Stimulated activated naive CD8-positive, alpha-beta T cell treated with anti-CD3 and anti-CD28 coated beads, Interleukin-15, amount 100 ng/mL, for 72 hours (primary cell): ENCODE results near the gene MYBBP1A.

Source experiments
- ATAC-seq: fragments of 150-1000 bp; cut with Tn5 transposase; 2 replicates; pipeline ENCODE4 v1.10.0; 2021; ENCODE audit warnings: mild to moderate bottlenecking, moderate library complexity
- DNase-seq, 2 donors: peaks; one replicate each; pipeline ENCODE4 v3.0.0; 2021 to 2022
- H3K27ac Mint-ChIP-seq, 2 donors: one replicate each; pipeline ENCODE4 v1.8.0; 2022; ENCODE audit warnings: mild to moderate bottlenecking in 2 of 2, mixed read lengths in 2 of 2, moderate library complexity in 2 of 2
- H3K27me3 Mint-ChIP-seq: one replicate; pipeline ENCODE4 v1.8.0; 2022; ENCODE audit warnings: mixed read lengths
- H3K4me1 Mint-ChIP-seq: one replicate; pipeline ENCODE4 v1.8.0; 2022; ENCODE audit warnings: mild to moderate bottlenecking, mixed read lengths
- H3K4me3 Mint-ChIP-seq, 2 donors: one replicate each; pipeline ENCODE4 v1.8.0; 2022; ENCODE audit warnings: mild to moderate bottlenecking in 2 of 2, mixed read lengths in 2 of 2, moderate library complexity in 1 of 2
- H3K9me3 Mint-ChIP-seq, 2 donors: one replicate each; pipeline ENCODE4 v1.8.0; 2022; ENCODE audit warnings: mixed read lengths in 2 of 2

The MYBBP1A gene

GRCh38 chr17:4514779-4515178, 40.4 kb downstream of the MYBBP1A start:
- Mint-ChIP-seq H3K4me3 (no peak overlapping the region), H3K4me1 (peaks cover 11% of the 10 kb centered on the region), H3K27ac (no peak overlapping the region), H3K27me3 (no peaks in the 10 kb centered on the region), H3K9me3 (no peaks in the 10 kb centered on the region)
- ATAC-seq = no peak
- no peak for DNase-seq

GRCh38 chr17:4514206-4514605, 41.0 kb downstream of the MYBBP1A start:
- no peak overlapping the region for H3K4me3 Mint-ChIP-seq
- H3K27ac Mint-ChIP-seq = no peak overlapping the region
- no peak for ATAC-seq
- DNase-seq = no peak
- no peaks in the 10 kb centered on the region for H3K27me3 Mint-ChIP-seq
- peaks cover 16% of the 10 kb centered on the region for H3K4me1 Mint-ChIP-seq
- H3K9me3 Mint-ChIP-seq = no peaks in the 10 kb centered on the region

GRCh38 chr17:4513113-4514032, 41.8 kb downstream of the MYBBP1A start:
- H3K4me3 Mint-ChIP-seq = no peak overlapping the region

GRCh38 chr17:4512156-4513112, 42.8 kb downstream of the MYBBP1A start:
- Mint-ChIP-seq H3K27me3 (no peaks in the 10 kb centered on the region), H3K9me3 (no peaks in the 10 kb centered on the region), H3K27ac (no peak overlapping the region), H3K4me1 (peaks cover 34% of the 10 kb centered on the region), H3K4me3 (no peak overlapping the region)
- ATAC-seq (no peak), DNase-seq (no peak)

More at GRCh38 chr17:4513113-4514032, 41.8 kb downstream of the MYBBP1A start:
- Mint-ChIP-seq H3K9me3 (no peaks in the 10 kb centered on the region), H3K4me1 (peaks cover 25% of the 10 kb centered on the region), H3K27ac (no peak overlapping the region), H3K27me3 (no peaks in the 10 kb centered on the region)
- no peak for ATAC-seq
- DNase-seq = no peak

- DNase-seq (no peak), ATAC-seq (no peak)
- peaks cover 35% of the 10 kb centered on the region for H3K4me1 Mint-ChIP-seq
- no peaks in the 10 kb centered on the region for H3K9me3 Mint-ChIP-seq
- no peaks in the 10 kb centered on the region for H3K27me3 Mint-ChIP-seq
- no peak overlapping the region for H3K4me3 Mint-ChIP-seq
- no peak overlapping the region for H3K27ac Mint-ChIP-seq
Measured at GRCh38 chr17:4511199-4511932, 43.8 kb downstream of the MYBBP1A start.

- Mint-ChIP-seq H3K27me3 (no peaks in the 10 kb centered on the region), H3K27ac (no peak overlapping the region), H3K9me3 (no peaks in the 10 kb centered on the region), H3K4me1 (peaks cover 38% of the 10 kb centered on the region), H3K4me3 (no peak overlapping the region)
- DNase-seq = no peak
- no peak for ATAC-seq
Measured at GRCh38 chr17:4510618-4510941, 44.6 kb downstream of the MYBBP1A start.

GRCh38 chr17:4509923-4510617, 45.1 kb downstream of the MYBBP1A start:
- H3K9me3 Mint-ChIP-seq = no peaks in the 10 kb centered on the region
- no peak overlapping the region for H3K27ac Mint-ChIP-seq
- H3K4me3 Mint-ChIP-seq = no peak overlapping the region
- no peak for ATAC-seq
- no peak for DNase-seq
- no peaks in the 10 kb centered on the region for H3K27me3 Mint-ChIP-seq
- H3K4me1 Mint-ChIP-seq = peaks cover 43% of the 10 kb centered on the region

GRCh38 chr17:4509401-4509800, 45.8 kb downstream of the MYBBP1A start:
- Mint-ChIP-seq H3K27ac (no peak overlapping the region), H3K4me1 (peaks cover 49% of the 10 kb centered on the region), H3K27me3 (no peaks in the 10 kb centered on the region), H3K9me3 (no peaks in the 10 kb centered on the region), H3K4me3 (no peak overlapping the region)
- DNase-seq (peak; percentile 33 to 51), ATAC-seq (peak; percentile 84)

- H3K27me3 Mint-ChIP-seq = no peaks in the 10 kb centered on the region
- ATAC-seq = no peak
- no peaks in the 10 kb centered on the region for H3K9me3 Mint-ChIP-seq
- peaks cover 61% of the 10 kb centered on the region for H3K4me1 Mint-ChIP-seq
- DNase-seq = no peak
- H3K4me3 Mint-ChIP-seq = no peak overlapping the region
- H3K27ac Mint-ChIP-seq = peak overlapping the region in 1 of 2 donors; percentile 75
Measured at GRCh38 chr17:4508207-4508606, 47.0 kb downstream of the MYBBP1A start.

GRCh38 chr17:4507361-4508111, 47.6 kb downstream of the MYBBP1A start:
- H3K27ac Mint-ChIP-seq = peak overlapping the region in 1 of 2 donors; percentile 79
- H3K4me3 Mint-ChIP-seq = no peak overlapping the region
- H3K27me3 Mint-ChIP-seq = peaks cover 5% of the 10 kb centered on the region
- ATAC-seq = no peak
- peaks cover 62% of the 10 kb centered on the region for H3K4me1 Mint-ChIP-seq
- H3K9me3 Mint-ChIP-seq = no peaks in the 10 kb centered on the region
- DNase-seq = no peak

GRCh38 chr17:4506892-4507291, 48.3 kb downstream of the MYBBP1A start:
- Mint-ChIP-seq H3K9me3 (no peaks in the 10 kb centered on the region), H3K4me1 (peaks cover 62% of the 10 kb centered on the region)

GRCh38 chr17:4506175-4506813, 48.9 kb downstream of the MYBBP1A start:
- ATAC-seq (no peak), DNase-seq (no peak)
- no peak overlapping the region for H3K27ac Mint-ChIP-seq
- peaks cover 15% of the 10 kb centered on the region for H3K27me3 Mint-ChIP-seq
- H3K4me3 Mint-ChIP-seq = no peak overlapping the region
- peaks cover 66% of the 10 kb centered on the region for H3K4me1 Mint-ChIP-seq
- no peaks in the 10 kb centered on the region for H3K9me3 Mint-ChIP-seq

More at GRCh38 chr17:4506892-4507291, 48.3 kb downstream of the MYBBP1A start:
- DNase-seq (no peak), ATAC-seq (no peak)
- H3K27ac Mint-ChIP-seq = no peak overlapping the region
- H3K27me3 Mint-ChIP-seq = peaks cover 9% of the 10 kb centered on the region
- no peak overlapping the region for H3K4me3 Mint-ChIP-seq

GRCh38 chr17:4505187-4505586, 50.0 kb downstream of the MYBBP1A start:
- Mint-ChIP-seq H3K27me3 (peaks cover 26% of the 10 kb centered on the region), H3K9me3 (no peaks in the 10 kb centered on the region), H3K27ac (peak overlapping the region; percentile 56 to 57), H3K4me1 (peaks cover 71% of the 10 kb centered on the region), H3K4me3 (no peak overlapping the region)
- ATAC-seq = no peak
- no peak for DNase-seq

- peaks cover 71% of the 10 kb centered on the region for H3K4me1 Mint-ChIP-seq
- DNase-seq (no peak), ATAC-seq (peak; percentile 37)
- H3K9me3 Mint-ChIP-seq = no peaks in the 10 kb centered on the region
- peaks cover 36% of the 10 kb centered on the region for H3K27me3 Mint-ChIP-seq
- no peak overlapping the region for H3K4me3 Mint-ChIP-seq
- no peak overlapping the region for H3K27ac Mint-ChIP-seq
Measured at GRCh38 chr17:4504188-4504587, 51.0 kb downstream of the MYBBP1A start.
